Stimulated activated CD4-positive, alpha-beta T cell treated with anti-CD3 and anti-CD28 coated beads, Interleukin-15, amount 100 ng/mL, for 48 hours (primary cell): Measurements from ENCODE around the gene TMEM185A.
"Not testable (repeated sequence)": the region's sequence is repeated elsewhere in the genome, so short reads cannot be mapped to it uniquely, and the experiment has no call there.

Experiments used
- DNase-seq, 2 donors: peaks; one replicate each; pipeline ENCODE4 v3.0.0-alpha.2; 2020; ENCODE audit warnings: low read depth in 2 of 2

Gene TMEM185A

GRCh38 chrX:149551939-149552248 is 79.7 kb downstream of the TMEM185A start:
- DNase-seq = not testable (repeated sequence)

GRCh38 chrX:149551245-149551938 is 80.2 kb downstream of the TMEM185A start:
- not testable (repeated sequence) for DNase-seq

- DNase-seq = not testable (repeated sequence)
Observed at GRCh38 chrX:149550454-149550853, 81.1 kb downstream of the TMEM185A start.

- not testable (repeated sequence) for DNase-seq
Observed at GRCh38 chrX:149549701-149550100, 81.9 kb downstream of the TMEM185A start, which contains the start of gene HSFX3. Gene HSFX3 (minus strand): TSS chrX:149549924. CDS start chrX:149549852, 72 bp downstream.

GRCh38 chrX:149547782-149548181 is 83.8 kb downstream of the TMEM185A start:
- DNase-seq = not testable (repeated sequence)

- DNase-seq = not testable (repeated sequence)
Observed at GRCh38 chrX:149546962-149547361, 84.6 kb downstream of the TMEM185A start.
